Placental epithelial cell (primary cell): Measurements from ENCODE around the gene TMEM54. TPM values are rescaled to one million over a fixed set of nuclear protein-coding genes. Genes with fewer than 3 reads are reported as not detected.

Source experiments
- total RNA-seq: library from RNA; depleted of rRNA; stranded (reverse); fragments of >200 nt; gene quantifications from 2 replicates; pipeline ENCODE4 v1.2.3, GENCODE V29; 2012

The TMEM54 gene
- total RNA-seq, result 98.6 and 119 TPM in 2 replicates

GRCh38 chr1:32900956-32901822 lies at the start of gene TMEM54:
Gene TMEM54, minus strand, starts transcription at chr1:32901389. Its CDS starts 151 bp downstream, at chr1:32901238.

GRCh38 chr1:32886004-32886827 lies 15.0 kb downstream of the TMEM54 start, which contains the start of gene HPCA:
Gene HPCA, plus strand, starts transcription at chr1:32886491. Its CDS starts 2,408 bp downstream, at chr1:32888899.

GRCh38 chr1:32870615-32871363 lies 30.4 kb downstream of the TMEM54 start, which contains the start of gene FNDC5:
Gene FNDC5, minus strand, starts transcription at chr1:32870912.

Other genes starting within 250 kb of the TMEM54 start
- gene SYNC, start 198.6 kb downstream of the TMEM54 start, total RNA-seq, result 31.8 and 57.9 TPM in 2 replicates
- 39.7 and 93.2 TPM in 2 replicates for gene YARS1, start 84.0 kb downstream of the TMEM54 start, total RNA-seq
- gene S100PBP, start 83.7 kb downstream of the TMEM54 start, total RNA-seq, result 37.3 and 39.7 TPM in 2 replicates
- 0.39 TPM in 1 of 2 replicates, not detected in the other for gene FNDC5, start 30.5 kb downstream of the TMEM54 start, total RNA-seq
- gene HPCA, start 14.9 kb downstream of the TMEM54 start, total RNA-seq, result under 0.01 TPM in 1 of 2 replicates, not detected in the other
- 11.8 and 20.7 TPM in 2 replicates for gene RNF19B, start 63.4 kb upstream of the TMEM54 start, total RNA-seq
- gene AK2, start 135.5 kb upstream of the TMEM54 start, total RNA-seq, result 46.3 and 341 TPM in 2 replicates
- gene AZIN2, start 179.8 kb upstream of the TMEM54 start, total RNA-seq, result 2.6 and 5.5 TPM in 2 replicates